Activated CD4-positive, alpha-beta memory T cell treated with anti-CD3 and anti-CD28 coated beads for 36 hours (primary cell): Measurements from ENCODE around the gene GTSE1. TPM values are rescaled to one million over a fixed set of nuclear protein-coding genes. Genes with fewer than 3 reads are reported as not detected.

Source experiments
- CTCF ChIA-PET: fragments of 350-600 bp; sonication (Branson Sonifier 250); formaldehyde crosslinking; loops from one replicate; lab custom pipeline; 2021; ENCODE audit warnings: antibody characterized with exemption, inconsistent platforms; lab: Charles Lee
- POLR2A ChIA-PET: fragments of 350-600 bp; sonication (Branson Sonifier 250); formaldehyde crosslinking; loops from one replicate; lab custom pipeline; 2021; ENCODE audit warnings: antibody characterized with exemption; lab: Charles Lee
- DNase-seq: peaks from one replicate; pipeline ENCODE4 v3.0.0-alpha.2; 2020
- H3K27ac Mint-ChIP-seq: one replicate; pipeline ENCODE4 v1.8.0; 2021; ENCODE audit warnings: mixed read lengths
- H3K27me3 Mint-ChIP-seq: one replicate; pipeline ENCODE4 v1.8.0; 2021; ENCODE audit warnings: mixed read lengths
- H3K36me3 Mint-ChIP-seq: one replicate; pipeline ENCODE4 v1.8.0; 2021; ENCODE audit warnings: mixed read lengths
- H3K4me1 Mint-ChIP-seq: one replicate; pipeline ENCODE4 v1.8.0; 2021; ENCODE audit warnings: low read depth, mixed read lengths
- H3K4me3 Mint-ChIP-seq: one replicate; pipeline ENCODE4 v1.8.0; 2021; ENCODE audit warnings: mild to moderate bottlenecking, mixed read lengths
- H3K9me3 Mint-ChIP-seq: one replicate; pipeline ENCODE4 v1.8.0; 2021; ENCODE audit warnings: mixed read lengths
- intact Hi-C: fragments of 100-400 bp; cut with micrococcal nuclease; formaldehyde crosslinking; loops from one replicate; pipeline ENCODE4 v1.15.1; 2023
- total RNA-seq, 2 experiments: library from RNA; stranded (reverse); gene quantifications; one replicate each; pipeline ENCODE4 v1.2.3, GENCODE V29; 2021

GTSE1 gene
- total RNA-seq, 2 experiments from 2014 or later, result 39.9 to 42.6 TPM

GRCh38 chr22:46322711-46323110 is 26.0 kb downstream of the GTSE1 start:
- H3K36me3 Mint-ChIP-seq, result peaks cover 18% of the 10 kb centered on the region
- no peaks in the 10 kb centered on the region for H3K4me1 Mint-ChIP-seq
- no peak for DNase-seq
- no peaks in the 10 kb centered on the region for H3K27me3 Mint-ChIP-seq
- POLR2A ChIA-PET, result no interaction called here
- intact Hi-C loops, result no loop called here
- H3K27ac Mint-ChIP-seq, result no peak overlapping the region
- no peak overlapping the region for H3K4me3 Mint-ChIP-seq
- no peaks in the 10 kb centered on the region for H3K9me3 Mint-ChIP-seq
- CTCF ChIA-PET, result interaction anchor here (1.3 kb wide), 1 partner anchor 316 kb away, joined by 5 read pairs; no protein-coding TSS in a partner anchor

- ChIA-PET POLR2A (no interaction called here), CTCF (interaction anchor here (0.7 to 1.3 kb wide), 3 partner anchors 45 to 317 kb away, joined by 3 to 7 read pairs (median 5); no protein-coding TSS in a partner anchor)
- H3K36me3 Mint-ChIP-seq, result peaks cover 14% of the 10 kb centered on the region
These were observed 26.5 kb downstream of the GTSE1 start for GRCh38 chr22:46323162-46323561.

GRCh38 chr22:46326066-46326680 is 29.5 kb downstream of the GTSE1 start:
- Mint-ChIP-seq H3K36me3 (peaks cover 19% of the 10 kb centered on the region), H3K9me3 (no peaks in the 10 kb centered on the region), H3K27me3 (no peaks in the 10 kb centered on the region), H3K4me1 (no peaks in the 10 kb centered on the region), H3K27ac (no peak overlapping the region), H3K4me3 (no peak overlapping the region)
- no peak for DNase-seq
- ChIA-PET POLR2A (interaction anchor here (1.3 kb wide), 1 partner anchor 10 kb away, joined by 4 read pairs; the partner anchor contains the start of gene TRMU), CTCF (no interaction called here)
- intact Hi-C loops, result no loop called here

More at GRCh38 chr22:46323162-46323561, 26.5 kb downstream of the GTSE1 start:
- no peak overlapping the region for H3K4me3 Mint-ChIP-seq
- H3K9me3 Mint-ChIP-seq, result no peaks in the 10 kb centered on the region
- no peaks in the 10 kb centered on the region for H3K4me1 Mint-ChIP-seq
- H3K27me3 Mint-ChIP-seq, result no peaks in the 10 kb centered on the region
- intact Hi-C loops, result no loop called here
- no peak overlapping the region for H3K27ac Mint-ChIP-seq
- no peak for DNase-seq

- ChIA-PET CTCF (no interaction called here), POLR2A (no interaction called here)
- Mint-ChIP-seq H3K9me3 (no peaks in the 10 kb centered on the region), H3K27me3 (no peaks in the 10 kb centered on the region), H3K4me1 (no peaks in the 10 kb centered on the region), H3K36me3 (peaks cover 22% of the 10 kb centered on the region), H3K27ac (no peak overlapping the region), H3K4me3 (no peak overlapping the region)
- intact Hi-C loops, result no loop called here
- DNase-seq, result no peak
These were observed 31.2 kb downstream of the GTSE1 start for GRCh38 chr22:46327691-46328465.

- no peaks in the 10 kb centered on the region for H3K27me3 Mint-ChIP-seq
- H3K4me1 Mint-ChIP-seq, result no peaks in the 10 kb centered on the region
- no peaks in the 10 kb centered on the region for H3K9me3 Mint-ChIP-seq
- CTCF ChIA-PET, result interaction anchor here (0.5 to 0.8 kb wide), 2 partner anchors 253 to 323 kb away, joined by 3 read pairs; no protein-coding TSS in a partner anchor
- DNase-seq, result no peak
- POLR2A ChIA-PET, result no interaction called here
- intact Hi-C loops, result no loop called here
- H3K4me3 Mint-ChIP-seq, result no peak overlapping the region
- H3K36me3 Mint-ChIP-seq, result peaks cover 19% of the 10 kb centered on the region
- H3K27ac Mint-ChIP-seq, result no peak overlapping the region
These were observed 32.1 kb downstream of the GTSE1 start for GRCh38 chr22:46328797-46329196.

GRCh38 chr22:46329616-46330015 is 32.9 kb downstream of the GTSE1 start:
- DNase-seq, result no peak
- POLR2A ChIA-PET, result no interaction called here
- Mint-ChIP-seq H3K9me3 (no peaks in the 10 kb centered on the region), H3K4me3 (no peak overlapping the region), H3K27me3 (no peaks in the 10 kb centered on the region), H3K27ac (no peak overlapping the region), H3K36me3 (peaks cover 17% of the 10 kb centered on the region), H3K4me1 (peaks cover 3% of the 10 kb centered on the region)
- CTCF ChIA-PET, result interaction anchor here (0.7 kb wide), 1 partner anchor 10 kb away, joined by 3 read pairs; no protein-coding TSS in a partner anchor
- intact Hi-C loops, result no loop called here

GRCh38 chr22:46330426-46330825 is 33.8 kb downstream of the GTSE1 start:
- Mint-ChIP-seq H3K4me1 (peaks cover 5% of the 10 kb centered on the region), H3K9me3 (no peaks in the 10 kb centered on the region), H3K4me3 (no peak overlapping the region), H3K27ac (no peak overlapping the region), H3K27me3 (no peaks in the 10 kb centered on the region), H3K36me3 (peaks cover 17% of the 10 kb centered on the region)
- ChIA-PET POLR2A (no interaction called here), CTCF (no interaction called here)
- intact Hi-C loops, result no loop called here
- DNase-seq, result no peak

- CTCF ChIA-PET, result no interaction called here
- H3K27me3 Mint-ChIP-seq, result no peaks in the 10 kb centered on the region
- intact Hi-C loops, result no loop called here
- no peak overlapping the region for H3K4me3 Mint-ChIP-seq
- no peak for DNase-seq
- H3K27ac Mint-ChIP-seq, result no peak overlapping the region
- H3K9me3 Mint-ChIP-seq, result no peaks in the 10 kb centered on the region
- POLR2A ChIA-PET, result interaction anchor here (0.7 kb wide), 1 partner anchor 52 kb away, joined by 3 read pairs; no protein-coding TSS in a partner anchor
- H3K36me3 Mint-ChIP-seq, result peaks cover 19% of the 10 kb centered on the region
- H3K4me1 Mint-ChIP-seq, result peaks cover 8% of the 10 kb centered on the region
These were observed 34.8 kb downstream of the GTSE1 start for GRCh38 chr22:46331496-46331895.

GRCh38 chr22:46335201-46336118 is 38.8 kb downstream of the GTSE1 start, which contains the start of gene TRMU:
TRMU (plus strand) TSS chr22:46335714; CDS start chr22:46335765, 51 bp downstream.
- no peaks in the 10 kb centered on the region for H3K9me3 Mint-ChIP-seq
- DNase-seq, result peak; percentile 82
- POLR2A ChIA-PET, result interaction anchor here (2.2 kb wide), 1 partner anchor 9 kb away, joined by 4 read pairs; no protein-coding TSS in a partner anchor
- CTCF ChIA-PET, result interaction anchor here (0.7 to 3.6 kb wide), 8 partner anchors 20 to 829 kb away, joined by 3 to 19 read pairs (median 4); no protein-coding TSS in a partner anchor
- H3K4me3 Mint-ChIP-seq, result peak within 1 kb of the TSS; percentile 98
- H3K27ac Mint-ChIP-seq, result peak within 1 kb of the TSS; percentile 86
- intact Hi-C loops, result loop anchor here (2.0 kb wide), 1 partner anchor 39 kb away; the partner anchor contains the start of gene GTSE1
- H3K27me3 Mint-ChIP-seq, result no peaks in the 10 kb centered on the region
- H3K36me3 Mint-ChIP-seq, result peaks cover 34% of the 10 kb centered on the region
- H3K4me1 Mint-ChIP-seq, result peaks cover 37% of the 10 kb centered on the region

- intact Hi-C loops, result no loop called here
- Mint-ChIP-seq H3K27ac (peak overlapping the region; percentile 82), H3K9me3 (no peaks in the 10 kb centered on the region), H3K4me3 (peak overlapping the region; percentile 98), H3K27me3 (no peaks in the 10 kb centered on the region), H3K4me1 (peaks cover 37% of the 10 kb centered on the region), H3K36me3 (peaks cover 39% of the 10 kb centered on the region)
- DNase-seq, result peak; percentile 46
- CTCF ChIA-PET, result interaction anchor here (0.7 to 3.6 kb wide), 9 partner anchors 19 to 330 kb away, joined by 3 to 19 read pairs (median 3); no protein-coding TSS in a partner anchor
- POLR2A ChIA-PET, result interaction anchor here (0.6 to 2.2 kb wide), 2 partner anchors 10 to 132 kb away, joined by 3 to 4 read pairs; no protein-coding TSS in a partner anchor
These were observed 39.7 kb downstream of the GTSE1 start for GRCh38 chr22:46336119-46337078.
